K562 (cell line): ENCODE measurements around the gene CFD. TPM values are rescaled to one million over a fixed set of nuclear protein-coding genes. Genes with fewer than 3 reads are reported as not detected.

ENCODE experiments used
- ATAC-seq: fragments of 200-7000 bp; cut with Tn5 transposase; 3 replicates; pipeline ENCODE4 v1.9.1; 2020; ENCODE audit warnings: moderate library complexity
- BruUV-seq: library from RNA; stranded (reverse); fragments of 400-500 nt; replicated peaks from 2 replicates; lab custom pipeline; 2021; lab: Mats Ljungman, UMichigan
- CTCF ChIA-PET: fragments of 300-600 bp; formaldehyde crosslinking; extraction: SDS; loops from one replicate; lab custom pipeline; 2021; ENCODE audit warnings: low intra/inter-chr PET ratio; lab: Yijun Ruan, JAX
- POLR2A ChIA-PET: fragments of 300-600, 350-650 bp; sonication (Branson Sonifier 250); formaldehyde crosslinking; extraction: SDS; loops from one replicate; lab custom pipeline; 2021; ENCODE audit warnings: antibody characterized with exemption, inconsistent platforms; lab: Yijun Ruan, JAX
- DNase-seq, 4 experiments: peaks; one replicate each; pipeline versions ENCODE4 v3.0.0 to v3.0.0-alpha.2; 2011 to 2018; ENCODE audit warnings: low spot score in 3 of 4, mixed read lengths in 3 of 4; ENCODE audit errors: extremely low read depth in 1 of 4
- FAIRE-seq: peaks from 2 replicates; lab custom pipeline; 2011; peaks lifted over from hg19 to GRCh38; lab: Jason Lieb, UNC
- H2AFZ ChIP-seq: 2 replicates; pipeline ENCODE4 v1.6.0; 2011; ENCODE audit warnings: low read depth, low read length, control low read depth, inconsistent platforms
- H3K27ac ChIP-seq: fragments of 200-600 bp; 3 replicates; pipeline ENCODE4 v1.8.0; 2011; ENCODE audit warnings: low read depth, mild to moderate bottlenecking, control low read depth, inconsistent platforms, low read length, moderate library complexity, mixed read lengths; ENCODE audit errors: extremely low read depth
- H3K27me3 ChIP-seq, 2 experiments: fragments of 300-600 bp in 1 of 2; 2 replicates in 1 of 2; 3 replicates in 1 of 2; pipeline versions ENCODE4 v1.6.0 to v1.8.0; 2011; ENCODE audit warnings: inconsistent platforms in 2 of 2, low read length in 2 of 2, mild to moderate bottlenecking in 1 of 2, mixed read lengths in 1 of 2, moderate library complexity in 1 of 2; ENCODE audit not compliant: control insufficient read depth in 2 of 2, insufficient read depth in 2 of 2
- H3K36me3 ChIP-seq: fragments of 300-600 bp; 3 replicates; pipeline ENCODE4 v1.8.0; 2011; ENCODE audit warnings: mild to moderate bottlenecking, low read length, inconsistent platforms; ENCODE audit not compliant: control insufficient read depth, insufficient read depth
- H3K4me1 ChIP-seq, 2 experiments: fragments of 200-600 bp in 1 of 2; replicated peaks in 1 of 2; 2 replicates in 1 of 2; 3 replicates in 1 of 2; pipeline versions ENCODE4 v1.5.1 to v1.8.0; 2011; ENCODE audit warnings: inconsistent platforms in 2 of 2, low read length in 2 of 2, mild to moderate bottlenecking in 1 of 2, mixed read lengths in 1 of 2, moderate library complexity in 1 of 2; ENCODE audit not compliant: control insufficient read depth in 2 of 2, insufficient read depth in 2 of 2
- H3K4me2 ChIP-seq: 2 replicates; pipeline ENCODE4 v1.6.1; 2011; ENCODE audit warnings: low read length, control low read depth, inconsistent platforms, mixed read lengths; ENCODE audit not compliant: insufficient read depth
- H3K4me3 ChIP-seq: fragments of 200-600 bp; sonication (generic), shearing (Covaris generic); 2 replicates; pipeline ENCODE4 v1.5.1; 2016; ENCODE audit warnings: control low read depth, inconsistent platforms
- H3K79me2 ChIP-seq: fragments of 200-600 bp; 3 replicates; pipeline ENCODE4 v1.8.0; 2011; ENCODE audit warnings: low read length, inconsistent platforms; ENCODE audit not compliant: control insufficient read depth, insufficient read depth
- H3K9ac ChIP-seq, 2 experiments: 2 replicates each; pipeline versions ENCODE4 v1.6.0 to v1.6.1; 2011; ENCODE audit warnings: low read depth in 2 of 2, low read length in 2 of 2, control low read depth in 1 of 2, inconsistent platforms in 1 of 2, mild to moderate bottlenecking in 1 of 2, mixed read lengths in 1 of 2; ENCODE audit not compliant: insufficient read depth in 1 of 2
- H3K9me1 ChIP-seq: one replicate; pipeline ENCODE4 v1.6.0; 2011; ENCODE audit warnings: inconsistent platforms, mild to moderate bottlenecking, low read length, moderate library complexity; ENCODE audit not compliant: control insufficient read depth, insufficient read depth
- H3K9me3 ChIP-seq: replicated peaks from 2 replicates; pipeline ENCODE4 v1.5.1; 2011; ENCODE audit warnings: low read depth, low read length, inconsistent platforms; ENCODE audit not compliant: control insufficient read depth, insufficient read depth
- H4K20me1 ChIP-seq: replicated peaks from 2 replicates; pipeline ENCODE4 v1.6.1; 2011; ENCODE audit warnings: low read length, inconsistent platforms, mixed read lengths; ENCODE audit not compliant: control insufficient read depth, insufficient read depth
- BCL6 ChIP-seq: fragments of 250-450 bp; sonication (Bioruptor Pico); IDR thresholded peaks from 2 replicates; pipeline ENCODE4 v1.4.0; 2020
- CBFA2T3 ChIP-seq: fragments of 450-650 bp; IDR thresholded peaks from 2 replicates; pipeline ENCODE4 v1.6.1; 2017
- CTCF ChIP-seq, 3 experiments: IDR thresholded peaks in 2 of 3; conservative IDR thresholded peaks in 1 of 3; 2 replicates each; pipeline ENCODE4 v1.5.1; 2011 to 2012; ENCODE audit warnings: low read length in 3 of 3, mild to moderate bottlenecking in 3 of 3, control low read depth in 2 of 3, improper control_type of control experiment in 1 of 3, inconsistent platforms in 1 of 3, low read depth in 1 of 3, mixed read lengths in 1 of 3, moderate library complexity in 1 of 3; ENCODE audit not compliant: insufficient read depth in 2 of 3
- HOXB6 ChIP-seq: fragments of 250-450 bp; sonication (Bioruptor Pico); IDR thresholded peaks from 2 replicates; pipeline ENCODE4 v1.5.1; 2022; ENCODE audit warnings: mild to moderate bottlenecking, borderline replicate concordance
- HSF4 ChIP-seq: fragments of 250-450 bp; sonication (Bioruptor Pico); IDR thresholded peaks from 2 replicates; pipeline ENCODE4 v2.1.2; 2022; ENCODE audit warnings: mild to moderate bottlenecking, moderate library complexity, borderline replicate concordance
- JUND ChIP-seq, 2 experiments: IDR thresholded peaks; 2 replicates in 1 of 2; 3 replicates in 1 of 2; pipeline ENCODE4 v1.6.1; 2011; ENCODE audit warnings: borderline replicate concordance in 2 of 2, low read depth in 2 of 2, low read length in 2 of 2, improper control_type of control experiment in 1 of 2, missing biosample characterization in 1 of 2, missing genetic modification characterization in 1 of 2, missing genetic modification reagents in 1 of 2
- PATZ1 ChIP-seq: fragments of 250-450 bp; sonication (Bioruptor Pico); IDR thresholded peaks from 2 replicates; pipeline ENCODE4 v1.5.0; 2020; ENCODE audit warnings: mild to moderate bottlenecking, borderline replicate concordance
- PRMT5 ChIP-seq: sonication (generic); formaldehyde crosslinking; IDR thresholded peaks from 2 replicates; pipeline ENCODE4 v1.5.0; 2020; ENCODE audit warnings: missing genetic modification reagents
- RCOR1 ChIP-seq, 2 experiments: IDR thresholded peaks; 2 replicates each; pipeline ENCODE4 v1.6.1; 2012; ENCODE audit warnings: low read depth in 2 of 2, low read length in 2 of 2, borderline replicate concordance in 1 of 2, improper control_type of control experiment in 1 of 2
- YY1 ChIP-seq, 3 experiments: IDR thresholded peaks; 2 replicates each; pipeline ENCODE4 v1.6.1; 2011; ENCODE audit warnings: low read length in 2 of 3, mild to moderate bottlenecking in 2 of 3, moderate library complexity in 2 of 3, borderline replicate concordance in 1 of 3, control low read depth in 1 of 3, low read depth in 1 of 3; ENCODE audit not compliant: insufficient read depth in 3 of 3, insufficient replicate concordance in 2 of 3, control insufficient read depth in 1 of 3, insufficient read length in 1 of 3; ENCODE audit errors: extremely low read depth in 1 of 3
- ZBTB17 ChIP-seq: fragments of 450-650 bp; formaldehyde crosslinking; IDR thresholded peaks from 2 replicates; pipeline ENCODE4 v1.4.0; 2020; ENCODE audit warnings: mild to moderate bottlenecking
- ZNF436 ChIP-seq: fragments of 250-450, 450-650 bp; sonication (Bioruptor Pico); formaldehyde crosslinking; IDR thresholded peaks from 2 replicates; pipeline ENCODE4 v1.7.0; 2020; ENCODE audit warnings: mild to moderate bottlenecking
- WGBS: fragments of 100-300 bp; shearing (Covaris generic); methylation state at CpG from one replicate; pipeline ENCODE4 v1.1.6; 2016; ENCODE audit warnings: low coverage, mixed read lengths; ENCODE audit not compliant: insufficient coverage; ENCODE audit errors: missing lambda C conversion rate; 5-methylcytosine and 5-hydroxymethylcytosine counted together
- in situ Hi-C: fragments of 300-500 bp; cut with MboI; formaldehyde crosslinking; loops from 4 replicates; pipeline ENCODE4 v1.15.0; 2018; ENCODE audit warnings: inconsistent platforms, mixed read lengths
- intact Hi-C: fragments of 100-400 bp; cut with micrococcal nuclease; formaldehyde crosslinking; loops from 2 replicates; pipeline ENCODE4 v1.14.2; 2022
- polyA plus RNA-seq, 8 experiments: library from polyadenylated mRNA; depleted of rRNA in 4 of 8; stranded (reverse) in 5 of 8; unstranded in 3 of 8; fragments of >200 nt; fragmentation: Nextera tagmentation in 2 of 8; fragmentation: Illumina TruSeq in 1 of 8; extraction: Ambion mirVana in 2 of 8; extraction: Trizol in 1 of 8; gene quantifications; 2 replicates each; pipeline versions ENCODE4 v1.2.1 to v1.2.3, GENCODE V29; 2011 to 2014; ENCODE audit warnings: inconsistent platforms in 1 of 8, missing spikeins in 1 of 8
- total RNA-seq, 7 experiments: library from RNA; depleted of rRNA in 6 of 7; stranded (reverse); fragments of >200 nt in 6 of 7; fragmentation: Illumina TruSeq in 2 of 7; extraction: Trizol in 2 of 7; gene quantifications; 2 replicates each; pipeline versions ENCODE4 v1.2.1 to v1.2.3, GENCODE V29; 2011 to 2021; ENCODE audit warnings: low replicate concordance in 1 of 7
- TF ChIP-seq, protein P1 (sequence below): fragments of 150-350 bp; IDR thresholded peaks from 2 replicates; pipeline ENCODE4 v1.6.1; 2014; ENCODE audit warnings: low read depth, mild to moderate bottlenecking, low read length, borderline replicate concordance

Gene CFD
- total and polyA plus RNA-seq, 9 of the 15 experiments (the other 6 are each of a cell fraction or from before 2014, with no cell fraction given), result 0.52 to 59.4 (median 7.6) TPM

GRCh38 chr19:835210-835810, 24.2 kb upstream of the CFD start:
- Histone ChIP-seq H3K27me3 (no peaks in the 10 kb centered on the region), H3K4me3 (no peak overlapping the region), H3K9me1 (no peaks in the 10 kb centered on the region), H3K9ac (no peak overlapping the region), H2AFZ (no peak overlapping the region), H3K79me2 (no peaks in the 10 kb centered on the region), H3K4me2 (no peak overlapping the region), H3K9me3 (no peaks in the 10 kb centered on the region), H3K36me3 (no peaks in the 10 kb centered on the region), H3K27ac (no peak overlapping the region), H4K20me1 (no peaks in the 10 kb centered on the region), H3K4me1 (peaks cover 0 to 51% of the 10 kb centered on the region in 2 experiments; a peak in 3 of 5 replicates)
- ATAC-seq (no peak), DNase-seq (no peak), FAIRE-seq (no peak)
- in situ Hi-C loops (no loop called here), intact Hi-C loops (no loop called here)
- 79% methylated on average over 23 of the region's 36 CpGs for WGBS
- ChIA-PET POLR2A (no interaction called here), CTCF (no interaction called here)
- no TSS peak for BruUV-seq
- TF ChIP-seq ZNF436 (no peak), CTCF (IDR thresholded peaks at IDR 0.05 in 2 of 3, conservative IDR thresholded peaks at IDR 0.05 in 1 of 3; ENCODE audit: insufficient read depth in 2 of 3, low read depth in 1 of 3, low read length in 3 of 3) (no peak), PATZ1 (CRISPR knock-in tag) (no peak), ZBTB17 (no peak), RCOR1 (IDR thresholded peaks at IDR 0.05; ENCODE audit: borderline replicate concordance in 1 of 2, low read depth in 2 of 2, low read length in 2 of 2) (no peak), CBFA2T3 (no peak), JUND (IDR thresholded peaks at IDR 0.05; ENCODE audit: borderline replicate concordance, low read depth, low read length) (no peak), JUND (tag; IDR thresholded peaks at IDR 0.05; ENCODE audit: borderline replicate concordance, low read depth, low read length) (no peak), HOXB6 (no peak), BCL6 (CRISPR knock-in tag) (no peak), HSF4 (CRISPR knock-in tag) (no peak), PRMT5 (CRISPR knock-in tag) (no peak), YY1 (IDR thresholded peaks at IDR 0.05; ENCODE audit: borderline replicate concordance in 1 of 3, control insufficient read depth in 1 of 3, extremely low read depth in 1 of 3, insufficient read depth in 3 of 3, insufficient read length in 1 of 3, insufficient replicate concordance in 2 of 3, low read depth in 1 of 3, low read length in 2 of 3) (no peak)
- TF ChIP-seq, protein P1, sequence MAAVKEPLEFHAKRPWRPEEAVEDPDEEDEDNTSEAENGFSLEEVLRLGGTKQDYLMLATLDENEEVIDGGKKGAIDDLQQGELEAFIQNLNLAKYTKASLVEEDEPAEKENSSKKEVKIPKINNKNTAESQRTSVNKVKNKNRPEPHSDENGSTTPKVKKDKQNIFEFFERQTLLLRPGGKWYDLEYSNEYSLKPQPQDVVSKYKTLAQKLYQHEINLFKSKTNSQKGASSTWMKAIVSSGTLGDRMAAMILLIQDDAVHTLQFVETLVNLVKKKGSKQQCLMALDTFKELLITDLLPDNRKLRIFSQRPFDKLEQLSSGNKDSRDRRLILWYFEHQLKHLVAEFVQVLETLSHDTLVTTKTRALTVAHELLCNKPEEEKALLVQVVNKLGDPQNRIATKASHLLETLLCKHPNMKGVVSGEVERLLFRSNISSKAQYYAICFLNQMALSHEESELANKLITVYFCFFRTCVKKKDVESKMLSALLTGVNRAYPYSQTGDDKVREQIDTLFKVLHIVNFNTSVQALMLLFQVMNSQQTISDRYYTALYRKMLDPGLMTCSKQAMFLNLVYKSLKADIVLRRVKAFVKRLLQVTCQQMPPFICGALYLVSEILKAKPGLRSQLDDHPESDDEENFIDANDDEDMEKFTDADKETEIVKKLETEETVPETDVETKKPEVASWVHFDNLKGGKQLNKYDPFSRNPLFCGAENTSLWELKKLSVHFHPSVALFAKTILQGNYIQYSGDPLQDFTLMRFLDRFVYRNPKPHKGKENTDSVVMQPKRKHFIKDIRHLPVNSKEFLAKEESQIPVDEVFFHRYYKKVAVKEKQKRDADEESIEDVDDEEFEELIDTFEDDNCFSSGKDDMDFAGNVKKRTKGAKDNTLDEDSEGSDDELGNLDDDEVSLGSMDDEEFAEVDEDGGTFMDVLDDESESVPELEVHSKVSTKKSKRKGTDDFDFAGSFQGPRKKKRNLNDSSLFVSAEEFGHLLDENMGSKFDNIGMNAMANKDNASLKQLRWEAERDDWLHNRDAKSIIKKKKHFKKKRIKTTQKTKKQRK, result no peak
